GM12878 (cell line): ENCODE data around the gene FOSL1. TPM values are rescaled to one million over a fixed set of nuclear protein-coding genes. Genes with fewer than 3 reads are reported as not detected.

Experiments
- ATAC-seq: fragments of 200-7000 bp; cut with Tn5 transposase; 3 replicates; pipeline ENCODE4 v1.9.1; 2020; ENCODE audit warnings: mild to moderate bottlenecking, moderate library complexity
- BruUV-seq: library from RNA; stranded (reverse); fragments of 400-500 nt; replicated peaks from 2 replicates; lab custom pipeline; 2021; lab: Mats Ljungman, UMichigan
- CTCF ChIA-PET: fragments of 300-600 bp; sonication (Branson Sonifier 250); formaldehyde crosslinking; extraction: SDS; loops from one replicate; lab custom pipeline; 2021; ENCODE audit warnings: inconsistent platforms; lab: Yijun Ruan, JAX
- POLR2A ChIA-PET: fragments of 350-600 bp; formaldehyde crosslinking; extraction: SDS; loops from one replicate; lab custom pipeline; 2021; ENCODE audit warnings: inconsistent platforms; lab: Charles Lee
- RAD21 ChIA-PET: fragments of 300-600 bp; sonication (Branson Sonifier 250); formaldehyde crosslinking; loops from one replicate; lab custom pipeline; 2023; ENCODE audit warnings: antibody characterized with exemption; ENCODE audit not compliant: unreplicated experiment; lab: Charles Lee
- SMC1A ChIA-PET: fragments of 300-600 bp; sonication (Branson Sonifier 250); formaldehyde crosslinking; loops from one replicate; lab custom pipeline; 2023; ENCODE audit not compliant: unreplicated experiment, uncharacterized antibody; lab: Charles Lee
- DNase-seq: peaks from one replicate; pipeline ENCODE4 v3.0.0-alpha.2; 2011; ENCODE audit warnings: low read depth, low spot score
- FAIRE-seq: peaks from 3 replicates; lab custom pipeline; 2011; peaks lifted over from hg19 to GRCh38; lab: Jason Lieb, UNC
- H2AFZ ChIP-seq: 2 replicates; pipeline ENCODE4 v1.6.0; 2011; ENCODE audit warnings: low read depth, low read length, control low read depth; ENCODE audit not compliant: control insufficient read depth
- H3K27ac ChIP-seq: 2 replicates; pipeline ENCODE4 v1.5.1; 2011; ENCODE audit warnings: control low read depth; ENCODE audit not compliant: control insufficient read depth, insufficient read depth
- H3K27me3 ChIP-seq, 2 experiments: replicated peaks in 1 of 2; 2 replicates each; pipeline versions ENCODE4 v1.6.0 to v1.6.1; 2011; ENCODE audit warnings: low read length in 1 of 2; ENCODE audit not compliant: control insufficient read depth in 2 of 2, insufficient read depth in 2 of 2
- H3K36me3 ChIP-seq, 2 experiments: 2 replicates each; pipeline ENCODE4 v1.5.1; 2011; ENCODE audit warnings: low read length in 1 of 2; ENCODE audit not compliant: control insufficient read depth in 2 of 2, insufficient read depth in 2 of 2
- H3K4me1 ChIP-seq: 2 replicates; pipeline ENCODE4 v1.6.1; 2011; ENCODE audit warnings: mild to moderate bottlenecking, low read length, moderate library complexity, mixed read lengths; ENCODE audit not compliant: control insufficient read depth, insufficient read depth
- H3K4me2 ChIP-seq: 2 replicates; pipeline ENCODE4 v1.6.0; 2011; ENCODE audit warnings: control low read depth; ENCODE audit not compliant: control insufficient read depth, insufficient read depth
- H3K4me3 ChIP-seq: fragments of 200-600 bp; sonication (generic); 2 replicates; pipeline ENCODE4 v1.5.1; 2016
- H3K79me2 ChIP-seq: 2 replicates; pipeline ENCODE4 v1.6.0; 2011; ENCODE audit warnings: low read length; ENCODE audit not compliant: control insufficient read depth, insufficient read depth
- H3K9ac ChIP-seq: 2 replicates; pipeline ENCODE4 v1.8.0; 2011; ENCODE audit warnings: low read length, control low read depth, mixed read lengths; ENCODE audit not compliant: control insufficient read depth, insufficient read depth
- H3K9me3 ChIP-seq: replicated peaks from 3 replicates; pipeline ENCODE4 v1.5.1; 2011; ENCODE audit warnings: mild to moderate bottlenecking, low read length; ENCODE audit not compliant: control insufficient read depth, insufficient read depth
- H4K20me1 ChIP-seq: 2 replicates; pipeline ENCODE4 v1.6.0; 2011; ENCODE audit not compliant: control insufficient read depth, insufficient read depth
- CREB1 ChIP-seq: IDR thresholded peaks from 2 replicates; pipeline ENCODE4 v1.6.1; 2012; ENCODE audit warnings: low read depth, mild to moderate bottlenecking, inconsistent platforms
- E2F4 ChIP-seq: IDR thresholded peaks from 2 replicates; pipeline ENCODE4 v1.6.1; 2012; ENCODE audit warnings: low read depth, low read length, improper control_type of control experiment
- E2F8 ChIP-seq: fragments of 450-650 bp; IDR thresholded peaks from 2 replicates; pipeline ENCODE4 v1.6.1; 2018; ENCODE audit warnings: mild to moderate bottlenecking, low read depth, moderate library complexity; ENCODE audit not compliant: partially characterized antibody
- HDGF ChIP-seq: fragments of 450-650 bp; IDR thresholded peaks from 2 replicates; pipeline ENCODE4 v1.6.1; 2016; ENCODE audit warnings: antibody characterized with exemption
- IRF3 ChIP-seq: fragments of 450-650 bp; IDR thresholded peaks from 2 replicates; pipeline ENCODE4 v1.6.1; 2014; ENCODE audit warnings: mild to moderate bottlenecking
- NR2F1 ChIP-seq: fragments of 450-650 bp; conservative IDR thresholded peaks from 2 replicates; pipeline ENCODE4 v1.6.1; 2017; ENCODE audit warnings: mild to moderate bottlenecking
- SPI1 ChIP-seq: IDR thresholded peaks from 2 replicates; pipeline ENCODE4 v1.6.1; 2011; ENCODE audit warnings: low read depth, mild to moderate bottlenecking, low read length, moderate library complexity, borderline replicate concordance; ENCODE audit not compliant: insufficient read depth
- SRF ChIP-seq, 2 experiments: IDR thresholded peaks; 2 replicates each; pipeline ENCODE4 v1.6.1; 2011; ENCODE audit warnings: low read depth in 2 of 2, low read length in 2 of 2, mild to moderate bottlenecking in 1 of 2, moderate library complexity in 1 of 2
- TCF7 ChIP-seq: IDR thresholded peaks from 2 replicates; pipeline ENCODE4 v1.6.1; 2014; ENCODE audit warnings: antibody characterized with exemption, borderline replicate concordance
- ZNF207 ChIP-seq: fragments of 450-650 bp; IDR thresholded peaks from 2 replicates; pipeline ENCODE4 v1.6.1; 2014; ENCODE audit warnings: antibody characterized with exemption, mild to moderate bottlenecking, borderline replicate concordance
- WGBS: methylation state at CpG from one replicate; pipeline ENCODE4 v1.1.6; 2016; ENCODE audit warnings: low lambda C conversion rate; ENCODE audit not compliant: insufficient replicate concordance, insufficient coverage; ENCODE audit errors: missing lambda C conversion rate; 5-methylcytosine and 5-hydroxymethylcytosine counted together
- in situ Hi-C: fragments of 300-500 bp; cut with MboI; formaldehyde crosslinking; loops from 9 replicates; pipeline ENCODE4 v1.14.3; 2018; ENCODE audit warnings: mixed read lengths
- intact Hi-C: fragments of 100-400 bp; cut with micrococcal nuclease; formaldehyde crosslinking; loops from one replicate; pipeline ENCODE4 v1.14.2; 2022; ENCODE audit not compliant: unreplicated experiment
- polyA plus RNA-seq, 11 experiments: library from polyadenylated mRNA; depleted of rRNA in 4 of 11; unstranded in 6 of 11; stranded (reverse) in 5 of 11; fragments of >200 nt; fragmentation: Nextera tagmentation in 4 of 11; fragmentation: Illumina TruSeq in 1 of 11; extraction: Ambion mirVana in 4 of 11; extraction: Trizol in 1 of 11; gene quantifications; 1 replicate in 1 of 11; 2 replicates in 10 of 11; pipeline versions ENCODE4 v1.2.1 to v1.2.3, GENCODE V29; 2011 to 2016; ENCODE audit warnings: inconsistent platforms in 2 of 11, missing spikeins in 2 of 11, low read depth in 1 of 11
- total RNA-seq, 4 experiments: library from RNA; depleted of rRNA in 3 of 4; stranded (reverse); fragments of >200 nt in 3 of 4; fragmentation: Illumina TruSeq in 1 of 4; extraction: Trizol in 1 of 4; gene quantifications; 2 replicates each; pipeline versions ENCODE4 v1.2.1 to v1.2.3, GENCODE V29; 2013 to 2021

FOSL1 gene
- total and polyA plus RNA-seq, 10 of the 15 experiments (the other 5 are each of a cell fraction or from before 2014, with no cell fraction given) = 0.82 to 5.4 (median 2.1) TPM

- SMC1A ChIA-PET = no interaction called here
- H3K9me3 ChIP-seq = no peaks in the 10 kb centered on the region
- CTCF ChIA-PET = no interaction called here
- H3K4me2 ChIP-seq = no peak overlapping the region
- no peak overlapping the region for H2AFZ ChIP-seq
- no peak overlapping the region for H3K9ac ChIP-seq
- RAD21 ChIA-PET = no interaction called here
- peaks cover 2% of the 10 kb centered on the region for H3K4me1 ChIP-seq
- in situ Hi-C loops (no loop called here), intact Hi-C loops (no loop called here)
- ATAC-seq = no peak
- 25% methylated on average over 4 of the region's 4 CpGs for WGBS
- no peak overlapping the region for H3K4me3 ChIP-seq
- BruUV-seq = no TSS peak
- H3K27me3 ChIP-seq = no peaks in the 10 kb centered on the region
- no peaks in the 10 kb centered on the region for H4K20me1 ChIP-seq
- TF ChIP-seq HDGF = no peak
- no peak for TF ChIP-seq ZNF207
- TF ChIP-seq TCF7 = no peak
- TF ChIP-seq NR2F1 = no peak
- TF ChIP-seq E2F8 = no peak
- TF ChIP-seq SPI1 = no peak
- no peak for TF ChIP-seq CREB1
- TF ChIP-seq SRF (IDR thresholded peaks at IDR 0.05; ENCODE audit: low read depth in 2 of 2, low read length in 2 of 2) = no peak
- TF ChIP-seq IRF3 = no peak
- no peak for TF ChIP-seq E2F4
- TF ChIP-seq, all 136 proteins: peak for 0
- no peak overlapping the region for H3K27ac ChIP-seq
- POLR2A ChIA-PET = no interaction called here
- no peaks in the 10 kb centered on the region for H3K79me2 ChIP-seq
- DNase-seq (no peak), FAIRE-seq (no peak)
- no peaks in the 10 kb centered on the region for H3K36me3 ChIP-seq
Observed at GRCh38 chr11:65946655-65947054, 46.5 kb upstream of the FOSL1 start.
